Keratinocyte (primary cell): ENCODE data around the gene CDH9. TPM values are rescaled to one million over a fixed set of nuclear protein-coding genes. Genes with fewer than 3 reads are reported as not detected.

Experiments used
- DNase-seq: peaks from one replicate; pipeline ENCODE4 v3.0.0-alpha.2; 2011; ENCODE audit warnings: low read depth, missing footprints, low spot score
- FAIRE-seq: peaks from 2 replicates; lab custom pipeline; 2011; peaks lifted over from hg19 to GRCh38; lab: Jason Lieb, UNC
- H2AFZ ChIP-seq: 2 replicates; pipeline ENCODE4 v1.6.0; 2012; ENCODE audit warnings: low read length, control low read depth, inconsistent platforms; ENCODE audit not compliant: control insufficient read depth
- H3K27ac ChIP-seq: 2 replicates; pipeline ENCODE4 v1.5.1; 2011; ENCODE audit warnings: low read length; ENCODE audit not compliant: control insufficient read depth, insufficient read depth
- H3K27me3 ChIP-seq: 3 replicates; pipeline ENCODE4 v1.6.0; 2011; ENCODE audit warnings: low read length; ENCODE audit not compliant: control insufficient read depth, insufficient read depth; ENCODE audit errors: extremely low read depth
- H3K36me3 ChIP-seq, 2 experiments: 2 replicates in 1 of 2; 3 replicates in 1 of 2; pipeline ENCODE4 v1.5.1; 2011; ENCODE audit warnings: low read length in 2 of 2, mild to moderate bottlenecking in 1 of 2; ENCODE audit not compliant: control insufficient read depth in 2 of 2, insufficient read depth in 2 of 2; ENCODE audit errors: extremely low read depth in 1 of 2
- H3K4me1 ChIP-seq: 3 replicates; pipeline ENCODE4 v1.5.1; 2011; ENCODE audit warnings: low read length; ENCODE audit not compliant: control insufficient read depth, insufficient read depth; ENCODE audit errors: extremely low read depth
- H3K4me2 ChIP-seq: 3 replicates; pipeline ENCODE4 v1.6.0; 2011; ENCODE audit warnings: low read depth, low read length; ENCODE audit not compliant: control insufficient read depth, insufficient read depth; ENCODE audit errors: extremely low read depth
- H3K4me3 ChIP-seq, 3 experiments: fragments of 200-600 bp in 1 of 3; sonication (generic) in 1 of 3; 2 replicates in 2 of 3; 3 replicates in 1 of 3; pipeline ENCODE4 v1.5.1; 2011 to 2016; ENCODE audit warnings: low read length in 3 of 3, mild to moderate bottlenecking in 3 of 3, control low read depth in 2 of 3, inconsistent platforms in 1 of 3, low read depth in 1 of 3, mixed read lengths in 1 of 3, mixed run types in 1 of 3, moderate library complexity in 1 of 3; ENCODE audit not compliant: control insufficient read depth in 2 of 3, insufficient read depth in 2 of 3; ENCODE audit errors: extremely low read depth in 1 of 3
- H3K79me2 ChIP-seq: 2 replicates; pipeline ENCODE4 v1.6.0; 2012; ENCODE audit warnings: low read length; ENCODE audit not compliant: control insufficient read depth, insufficient read depth
- H3K9ac ChIP-seq: 3 replicates; pipeline ENCODE4 v1.6.0; 2011; ENCODE audit warnings: low read length; ENCODE audit not compliant: control insufficient read depth, insufficient read depth; ENCODE audit errors: extremely low read depth
- H3K9me1 ChIP-seq: 3 replicates; pipeline ENCODE4 v1.6.0; 2011; ENCODE audit warnings: low read length; ENCODE audit not compliant: control insufficient read depth, insufficient read depth; ENCODE audit errors: extremely low read depth
- H3K9me3 ChIP-seq: 2 replicates; pipeline ENCODE4 v1.5.1; 2012; ENCODE audit warnings: low read depth, low read length; ENCODE audit not compliant: control insufficient read depth
- H4K20me1 ChIP-seq: 3 replicates; pipeline ENCODE4 v1.6.0; 2011; ENCODE audit warnings: low read length; ENCODE audit not compliant: control insufficient read depth, insufficient read depth; ENCODE audit errors: extremely low read depth
- EZH2 ChIP-seq: IDR thresholded peaks from one replicate; pipeline ENCODE4 v1.6.1; 2012; ENCODE audit warnings: inconsistent platforms, mild to moderate bottlenecking, low read length, moderate library complexity
- dilution Hi-C: fragments of 300-500 bp; cut with MboI; formaldehyde crosslinking; loops from one replicate; pipeline ENCODE4 v1.7.0; 2020; ENCODE audit warnings: low sequenced_read_pairs; ENCODE audit not compliant: extremely low pct_ligation_motif_present
- polyA plus RNA-seq, 5 experiments: library from polyadenylated mRNA; depleted of rRNA in 3 of 5; stranded (reverse) in 3 of 5; stranded (forward) in 1 of 5; unstranded in 1 of 5; fragments of >200 nt; gene quantifications; 1 replicate in 1 of 5; 2 replicates in 3 of 5; 3 replicates in 1 of 5; pipeline versions ENCODE4 v1.2.1 to v1.2.3, GENCODE V29; 2011 to 2012; ENCODE audit warnings: missing spikeins in 2 of 5, low read depth in 1 of 5, low replicate concordance in 1 of 5
- TF ChIP-seq, protein P1 (sequence below), 3 experiments: IDR thresholded peaks in 1 of 3; conservative IDR thresholded peaks in 1 of 3; optimal IDR thresholded peaks in 1 of 3; 2 replicates in 2 of 3; 3 replicates in 1 of 3; pipeline versions ENCODE3 to v1.5.1; 2011; ENCODE audit warnings: low read length in 3 of 3, mild to moderate bottlenecking in 3 of 3, moderate library complexity in 2 of 3, control low read depth in 1 of 3, inconsistent platforms in 1 of 3; ENCODE audit not compliant: insufficient read depth in 2 of 3; ENCODE audit errors: extremely low read depth in 1 of 3

The CDH9 gene
- polyA plus RNA-seq, 1 donor (not counting 4 experiments of a cell fraction or from before 2014, with no cell fraction given): not detected

DNA sequence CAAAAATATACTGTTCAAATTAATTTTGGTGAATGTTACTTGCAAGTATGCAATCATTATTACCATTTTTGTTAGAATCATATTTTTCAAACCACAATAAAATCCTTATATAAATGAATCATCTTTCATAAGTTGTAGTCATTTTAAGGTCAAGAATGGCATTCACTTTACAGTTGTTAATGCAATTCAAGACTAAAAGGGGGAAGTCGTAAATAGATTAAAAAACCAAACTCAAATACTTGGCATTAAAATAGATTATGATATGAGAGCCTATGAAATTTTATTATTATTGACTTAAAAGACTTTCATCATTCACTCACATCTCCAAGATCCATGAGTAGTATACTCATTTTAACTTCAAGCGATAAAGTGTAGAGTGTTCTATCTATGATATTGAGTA, 11.6 kb downstream of the CDH9 start:
- H3K36me3 ChIP-seq: no peaks in the 10 kb centered on the region
- no peak overlapping the region for H2AFZ ChIP-seq
- no peak overlapping the region for H3K27ac ChIP-seq
- H3K4me2 ChIP-seq: no peak overlapping the region
- no peaks in the 10 kb centered on the region for H3K79me2 ChIP-seq
- dilution Hi-C loops: no loop called here
- H3K27me3 ChIP-seq: no peaks in the 10 kb centered on the region
- TF ChIP-seq, protein P1, sequence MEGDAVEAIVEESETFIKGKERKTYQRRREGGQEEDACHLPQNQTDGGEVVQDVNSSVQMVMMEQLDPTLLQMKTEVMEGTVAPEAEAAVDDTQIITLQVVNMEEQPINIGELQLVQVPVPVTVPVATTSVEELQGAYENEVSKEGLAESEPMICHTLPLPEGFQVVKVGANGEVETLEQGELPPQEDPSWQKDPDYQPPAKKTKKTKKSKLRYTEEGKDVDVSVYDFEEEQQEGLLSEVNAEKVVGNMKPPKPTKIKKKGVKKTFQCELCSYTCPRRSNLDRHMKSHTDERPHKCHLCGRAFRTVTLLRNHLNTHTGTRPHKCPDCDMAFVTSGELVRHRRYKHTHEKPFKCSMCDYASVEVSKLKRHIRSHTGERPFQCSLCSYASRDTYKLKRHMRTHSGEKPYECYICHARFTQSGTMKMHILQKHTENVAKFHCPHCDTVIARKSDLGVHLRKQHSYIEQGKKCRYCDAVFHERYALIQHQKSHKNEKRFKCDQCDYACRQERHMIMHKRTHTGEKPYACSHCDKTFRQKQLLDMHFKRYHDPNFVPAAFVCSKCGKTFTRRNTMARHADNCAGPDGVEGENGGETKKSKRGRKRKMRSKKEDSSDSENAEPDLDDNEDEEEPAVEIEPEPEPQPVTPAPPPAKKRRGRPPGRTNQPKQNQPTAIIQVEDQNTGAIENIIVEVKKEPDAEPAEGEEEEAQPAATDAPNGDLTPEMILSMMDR (optimal IDR thresholded peaks at IDR 0.05 in 1 of 3, IDR thresholded peaks at IDR 0.05 in 1 of 3, conservative IDR thresholded peaks at IDR 0.05 in 1 of 3; ENCODE audit: extremely low read depth in 1 of 3, insufficient read depth in 2 of 3, low read length in 3 of 3): no peak
- FAIRE-seq: no peak
- no peaks in the 10 kb centered on the region for H4K20me1 ChIP-seq
- H3K4me1 ChIP-seq: no peaks in the 10 kb centered on the region
- no peaks in the 10 kb centered on the region for H3K9me3 ChIP-seq
- no peak overlapping the region for H3K9ac ChIP-seq
- DNase-seq: no peak
- no peak overlapping the region for H3K4me3 ChIP-seq
- no peaks in the 10 kb centered on the region for H3K9me1 ChIP-seq

DNA sequence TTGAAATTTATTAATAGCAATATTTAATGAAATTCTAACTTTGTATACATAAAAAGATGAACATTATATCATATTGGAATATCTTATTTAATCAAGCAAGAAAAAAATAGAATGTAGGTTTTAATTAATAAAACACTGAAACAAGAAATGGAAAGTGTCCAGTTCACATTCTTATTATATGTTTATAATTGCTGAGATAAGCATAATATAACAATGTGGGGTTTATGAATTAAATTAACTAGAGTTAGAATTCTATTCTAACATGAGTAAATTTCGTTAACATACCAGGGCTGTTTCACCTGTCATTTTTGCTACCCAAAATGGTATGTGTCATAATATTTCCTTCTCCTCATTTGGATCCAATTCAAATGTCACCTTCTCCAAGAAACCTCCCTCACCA, 12.3 kb downstream of the CDH9 start:
- no peak for FAIRE-seq

DNA sequence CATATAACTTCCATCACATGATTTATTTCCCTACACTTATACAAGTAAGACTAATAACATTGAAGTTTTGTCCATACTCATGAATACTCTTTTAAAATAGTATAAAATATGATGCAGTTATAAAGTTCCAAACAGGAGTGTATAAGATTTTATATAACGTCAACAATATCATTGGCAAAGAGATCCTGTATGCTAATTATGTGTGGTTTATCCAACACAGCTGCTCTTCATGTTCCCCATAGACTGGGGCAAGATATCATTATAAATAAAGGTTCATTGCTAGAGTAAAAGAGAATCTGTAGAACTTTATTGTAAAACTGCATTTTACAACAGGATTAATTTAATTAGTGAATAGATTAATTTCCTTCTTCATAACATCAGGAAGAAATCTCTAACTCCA, 16.9 kb downstream of the CDH9 start:
- H2AFZ ChIP-seq: no peak overlapping the region
- TF ChIP-seq, protein P1 (optimal IDR thresholded peaks at IDR 0.05 in 1 of 3, IDR thresholded peaks at IDR 0.05 in 1 of 3, conservative IDR thresholded peaks at IDR 0.05 in 1 of 3; ENCODE audit: extremely low read depth in 1 of 3, insufficient read depth in 2 of 3, low read length in 3 of 3): no peak
- no peak for TF ChIP-seq EZH2
- H4K20me1 ChIP-seq: no peaks in the 10 kb centered on the region
- no peaks in the 10 kb centered on the region for H3K27me3 ChIP-seq
- H3K36me3 ChIP-seq: no peaks in the 10 kb centered on the region
- no peaks in the 10 kb centered on the region for H3K79me2 ChIP-seq
- no peak overlapping the region for H3K9ac ChIP-seq
- dilution Hi-C loops: no loop called here
- H3K9me1 ChIP-seq: no peaks in the 10 kb centered on the region
- no peak overlapping the region for H3K4me3 ChIP-seq
- no peaks in the 10 kb centered on the region for H3K4me1 ChIP-seq
- H3K27ac ChIP-seq: no peak overlapping the region
- H3K4me2 ChIP-seq: no peak overlapping the region
- DNase-seq (no peak), FAIRE-seq (no peak)
- no peaks in the 10 kb centered on the region for H3K9me3 ChIP-seq

More for the DNA sequence above, 12.3 kb downstream of the CDH9 start:
- no peak for TF ChIP-seq EZH2
- Histone ChIP-seq H2AFZ (no peak overlapping the region), H3K4me3 (no peak overlapping the region), H3K4me2 (no peak overlapping the region), H3K9me3 (no peaks in the 10 kb centered on the region), H3K9ac (no peak overlapping the region), H3K4me1 (no peaks in the 10 kb centered on the region), H3K79me2 (no peaks in the 10 kb centered on the region), H3K9me1 (no peaks in the 10 kb centered on the region), H4K20me1 (no peaks in the 10 kb centered on the region), H3K27ac (no peak overlapping the region), H3K27me3 (no peaks in the 10 kb centered on the region), H3K36me3 (no peaks in the 10 kb centered on the region)
- DNase-seq: no peak
- dilution Hi-C loops: no loop called here
